DOHH2 (cell line): ENCODE data around the gene TPSG1.
"Not testable (repeated sequence)": the region's sequence is repeated elsewhere in the genome, so short reads cannot be mapped to it uniquely, and the experiment has no call there.

Experiments
- H3F3A ChIP-seq: fragments of 200-600 bp; sonication (generic), shearing (Covaris generic); 2 replicates; pipeline ENCODE4 v1.6.0; 2016; ENCODE audit warnings: antibody characterized with exemption, mild to moderate bottlenecking; ENCODE audit not compliant: control insufficient read depth, insufficient read depth
- H3K27ac ChIP-seq: fragments of 200-600 bp; sonication (generic); 2 replicates; pipeline ENCODE4 v1.5.1; 2014; ENCODE audit warnings: low read depth, mild to moderate bottlenecking, low read length, moderate library complexity
- H3K27me3 ChIP-seq: fragments of 200-600 bp; sonication (generic); 2 replicates; pipeline ENCODE4 v1.6.1; 2014; ENCODE audit warnings: mild to moderate bottlenecking, low read length, mixed read lengths; ENCODE audit not compliant: control insufficient read depth
- H3K36me3 ChIP-seq: fragments of 200-600 bp; sonication (generic); 2 replicates; pipeline ENCODE4 v1.6.1; 2014; ENCODE audit warnings: mild to moderate bottlenecking, low read length, moderate library complexity, mixed read lengths; ENCODE audit not compliant: control insufficient read depth
- H3K4me1 ChIP-seq: fragments of 200-600 bp; sonication (generic); 2 replicates; pipeline ENCODE4 v1.6.1; 2014; ENCODE audit warnings: mild to moderate bottlenecking, low read length, mixed read lengths; ENCODE audit not compliant: control insufficient read depth
- H3K4me2 ChIP-seq: fragments of 200-600 bp; sonication (generic); 2 replicates; pipeline ENCODE4 v1.6.0; 2014; ENCODE audit warnings: mild to moderate bottlenecking, low read length, moderate library complexity
- H3K4me3 ChIP-seq: fragments of 200-600 bp; sonication (generic); 2 replicates; pipeline ENCODE4 v1.5.1; 2014; ENCODE audit warnings: mild to moderate bottlenecking, low read length, mixed read lengths
- H3K79me2 ChIP-seq: fragments of 200-600 bp; sonication (generic); 2 replicates; pipeline ENCODE4 v1.6.1; 2014; ENCODE audit warnings: mild to moderate bottlenecking, low read length, mixed read lengths; ENCODE audit not compliant: control insufficient read depth
- H3K9me2 ChIP-seq: fragments of 200-600 bp; sonication (generic); replicated peaks from 2 replicates; pipeline ENCODE4 v1.6.1; 2014; ENCODE audit warnings: mild to moderate bottlenecking, low read length, mixed read lengths; ENCODE audit not compliant: control insufficient read depth
- H3K9me3 ChIP-seq: fragments of 200-600 bp; sonication (generic); 2 replicates; pipeline ENCODE4 v1.6.1; 2014; ENCODE audit warnings: antibody characterized with exemption, low read length, mixed read lengths; ENCODE audit not compliant: control insufficient read depth, insufficient read depth
- H4K20me1 ChIP-seq: fragments of 200-600 bp; sonication (generic); 2 replicates; pipeline ENCODE4 v1.6.0; 2014; ENCODE audit warnings: low read depth, mild to moderate bottlenecking, antibody characterized with exemption, low read length, moderate library complexity; ENCODE audit not compliant: control insufficient read depth, insufficient read depth
- CTCF ChIP-seq: fragments of 200-600 bp; sonication (generic); IDR thresholded peaks from one replicate; pipeline ENCODE4 v1.5.1; 2014; ENCODE audit warnings: antibody characterized with exemption, mild to moderate bottlenecking, low read depth, low read length; ENCODE audit not compliant: poor library complexity, severe bottlenecking
- EZH2phosphoT487 ChIP-seq: fragments of 200-600 bp; sonication (generic); IDR thresholded peaks from 2 replicates; pipeline ENCODE4 v1.6.1; 2017; ENCODE audit warnings: borderline replicate concordance, mild to moderate bottlenecking, antibody characterized with exemption, low read length, moderate library complexity, mixed read lengths

Gene TPSG1

GRCh38 chr16:1200014-1200627 lies 24.9 kb downstream of the TPSG1 start:
- H3K27me3 ChIP-seq, result no peaks in the 10 kb centered on the region
- no peaks in the 10 kb centered on the region for H3K4me1 ChIP-seq
- no peak overlapping the region for H3K4me2 ChIP-seq
- no peaks in the 10 kb centered on the region for H3K36me3 ChIP-seq
- H3K9me2 ChIP-seq, result no peaks in the 10 kb centered on the region
- H3F3A ChIP-seq, result no peaks in the 10 kb centered on the region
- no peaks in the 10 kb centered on the region for H4K20me1 ChIP-seq
- TF ChIP-seq EZH2phosphoT487 (no peak), CTCF (no peak)
- H3K4me3 ChIP-seq, result no peak overlapping the region
- H3K79me2 ChIP-seq, result no peaks in the 10 kb centered on the region
- no peak overlapping the region for H3K27ac ChIP-seq
- H3K9me3 ChIP-seq, result no peaks in the 10 kb centered on the region

GRCh38 chr16:1199347-1200013 lies 25.6 kb downstream of the TPSG1 start:
- no peaks in the 10 kb centered on the region for H3K9me3 ChIP-seq
- no peak overlapping the region for H3K4me3 ChIP-seq

GRCh38 chr16:1198671-1199346 lies 26.3 kb downstream of the TPSG1 start:
- H3K9me2 ChIP-seq, H3K27ac ChIP-seq, H3K4me2 ChIP-seq, H3K9me3 ChIP-seq, H3K79me2 ChIP-seq, H3K36me3 ChIP-seq, H3F3A ChIP-seq, H4K20me1 ChIP-seq, H3K4me1 ChIP-seq, H3K4me3 ChIP-seq, H3K27me3 ChIP-seq: not testable (repeated sequence)

More at GRCh38 chr16:1199347-1200013, 25.6 kb downstream of the TPSG1 start:
- Histone ChIP-seq H3F3A (no peaks in the 10 kb centered on the region), H3K27ac (no peak overlapping the region), H3K9me2 (no peaks in the 10 kb centered on the region), H4K20me1 (no peaks in the 10 kb centered on the region), H3K79me2 (no peaks in the 10 kb centered on the region), H3K4me2 (no peak overlapping the region), H3K27me3 (no peaks in the 10 kb centered on the region), H3K4me1 (no peaks in the 10 kb centered on the region), H3K36me3 (no peaks in the 10 kb centered on the region)
- TF ChIP-seq EZH2phosphoT487, result no peak
- TF ChIP-seq CTCF, result no peak

GRCh38 chr16:1198194-1198593 lies 26.9 kb downstream of the TPSG1 start:
- H3K27ac ChIP-seq, result no peak overlapping the region
- no peaks in the 10 kb centered on the region for H3K36me3 ChIP-seq

More at GRCh38 chr16:1198194-1198593, 26.9 kb downstream of the TPSG1 start:
- Histone ChIP-seq H3F3A (no peaks in the 10 kb centered on the region), H3K4me3 (no peak overlapping the region), H3K4me2 (no peak overlapping the region), H3K79me2 (no peaks in the 10 kb centered on the region), H4K20me1 (no peaks in the 10 kb centered on the region), H3K9me2 (no peaks in the 10 kb centered on the region), H3K4me1 (no peaks in the 10 kb centered on the region), H3K9me3 (no peaks in the 10 kb centered on the region), H3K27me3 (no peaks in the 10 kb centered on the region)
- TF ChIP-seq CTCF (no peak), EZH2phosphoT487 (no peak)
